ENCODE data around the gene HIPK2. TPM values are rescaled to one million over a fixed set of nuclear protein-coding genes. Genes with fewer than 3 reads are reported as not detected.

The HIPK2 gene
- polyA plus RNA-seq, 1 donor (not counting 4 experiments of a cell fraction or from before 2014, with no cell fraction given), result 5.8 TPM

GRCh38 chr7:139563856-139564255, 213.9 kb downstream of the HIPK2 start:
- H3K27ac ChIP-seq (ENCODE audit: control insufficient read depth, insufficient read depth, low read length), result no peak overlapping the region
- H4K20me1 ChIP-seq (ENCODE audit: control insufficient read depth, extremely low read depth, insufficient read depth, low read length), result no peaks in the 10 kb centered on the region
- H3K36me3 ChIP-seq (ENCODE audit: control insufficient read depth in 2 of 2, extremely low read depth in 1 of 2, insufficient read depth in 2 of 2, low read length in 2 of 2), result no peaks in the 10 kb centered on the region
- FAIRE-seq (no peak), DNase-seq (ENCODE audit: low read depth, low spot score) (no peak)
- no peaks in the 10 kb centered on the region for H3K9me1 ChIP-seq (ENCODE audit: control insufficient read depth, extremely low read depth, insufficient read depth, low read length)
- no peaks in the 10 kb centered on the region for H3K27me3 ChIP-seq (ENCODE audit: control insufficient read depth, extremely low read depth, insufficient read depth, low read length)
- no peaks in the 10 kb centered on the region for H3K9me3 ChIP-seq (ENCODE audit: control insufficient read depth, low read depth, low read length)
- H3K9ac ChIP-seq (ENCODE audit: control insufficient read depth, extremely low read depth, insufficient read depth, low read length), result no peak overlapping the region
- no peaks in the 10 kb centered on the region for H3K79me2 ChIP-seq (ENCODE audit: control insufficient read depth, insufficient read depth, low read length)
- no peak overlapping the region for H3K4me3 ChIP-seq (ENCODE audit: control insufficient read depth in 2 of 3, extremely low read depth in 1 of 3, insufficient read depth in 2 of 3, low read depth in 1 of 3, low read length in 3 of 3)
- dilution Hi-C loops (cut with MboI; ENCODE audit: extremely low pct_ligation_motif_present, low sequenced_read_pairs), result loop anchor here (10.0 kb wide), 1 partner anchor 69 kb away; no protein-coding TSS in a partner anchor
- TF ChIP-seq CTCF (optimal IDR thresholded peaks at IDR 0.05 in 1 of 3, IDR thresholded peaks at IDR 0.05 in 1 of 3, conservative IDR thresholded peaks at IDR 0.05 in 1 of 3; ENCODE audit: extremely low read depth in 1 of 3, insufficient read depth in 2 of 3, low read length in 3 of 3) (no peak), EZH2 (IDR thresholded peaks at IDR 0.05; ENCODE audit: low read length) (no peak)
- H3K4me2 ChIP-seq (ENCODE audit: control insufficient read depth, extremely low read depth, insufficient read depth, low read depth, low read length), result no peak overlapping the region
- no peak overlapping the region for H2AFZ ChIP-seq (ENCODE audit: control insufficient read depth, low read length)
- no peaks in the 10 kb centered on the region for H3K4me1 ChIP-seq (ENCODE audit: control insufficient read depth, extremely low read depth, insufficient read depth, low read length)

GRCh38 chr7:139562961-139563565, 214.7 kb downstream of the HIPK2 start:
- no peak for DNase-seq (ENCODE audit: low read depth, low spot score)
- Histone ChIP-seq H3K27me3 (ENCODE audit: control insufficient read depth, extremely low read depth, insufficient read depth, low read length) (peaks cover 2% of the 10 kb centered on the region), H3K4me1 (ENCODE audit: control insufficient read depth, extremely low read depth, insufficient read depth, low read length) (no peaks in the 10 kb centered on the region), H3K27ac (ENCODE audit: control insufficient read depth, insufficient read depth, low read length) (no peak overlapping the region), H3K4me2 (ENCODE audit: control insufficient read depth, extremely low read depth, insufficient read depth, low read depth, low read length) (no peak overlapping the region), H3K9ac (ENCODE audit: control insufficient read depth, extremely low read depth, insufficient read depth, low read length) (no peak overlapping the region), H3K79me2 (ENCODE audit: control insufficient read depth, insufficient read depth, low read length) (no peaks in the 10 kb centered on the region), H2AFZ (ENCODE audit: control insufficient read depth, low read length) (no peak overlapping the region), H3K4me3 (ENCODE audit: control insufficient read depth in 2 of 3, extremely low read depth in 1 of 3, insufficient read depth in 2 of 3, low read depth in 1 of 3, low read length in 3 of 3) (no peak overlapping the region), H3K9me1 (ENCODE audit: control insufficient read depth, extremely low read depth, insufficient read depth, low read length) (no peaks in the 10 kb centered on the region), H3K36me3 (ENCODE audit: control insufficient read depth in 2 of 2, extremely low read depth in 1 of 2, insufficient read depth in 2 of 2, low read length in 2 of 2) (no peaks in the 10 kb centered on the region), H4K20me1 (ENCODE audit: control insufficient read depth, extremely low read depth, insufficient read depth, low read length) (no peaks in the 10 kb centered on the region), H3K9me3 (ENCODE audit: control insufficient read depth, low read depth, low read length) (no peaks in the 10 kb centered on the region)
- no peak for FAIRE-seq
- TF ChIP-seq CTCF (optimal IDR thresholded peaks at IDR 0.05 in 1 of 3, IDR thresholded peaks at IDR 0.05 in 1 of 3, conservative IDR thresholded peaks at IDR 0.05 in 1 of 3; ENCODE audit: extremely low read depth in 1 of 3, insufficient read depth in 2 of 3, low read length in 3 of 3), result no peak
- TF ChIP-seq EZH2 (IDR thresholded peaks at IDR 0.05; ENCODE audit: low read length), result no peak
- dilution Hi-C loops (cut with MboI; ENCODE audit: extremely low pct_ligation_motif_present, low sequenced_read_pairs), result loop anchor here (10.0 kb wide), 1 partner anchor 68 kb away; no protein-coding TSS in a partner anchor
